Keratinocyte (primary cell): ENCODE measurements around the gene NBEAL2.

Experiments
- EZH2 ChIP-seq: IDR thresholded peaks from one replicate; pipeline ENCODE4 v1.6.1; 2012; ENCODE audit warnings: inconsistent platforms, mild to moderate bottlenecking, low read length, moderate library complexity
- TF ChIP-seq, protein P1 (sequence below), 3 experiments: IDR thresholded peaks in 1 of 3; conservative IDR thresholded peaks in 1 of 3; optimal IDR thresholded peaks in 1 of 3; 2 replicates in 2 of 3; 3 replicates in 1 of 3; pipeline versions ENCODE3 to v1.5.1; 2011; ENCODE audit warnings: low read length in 3 of 3, mild to moderate bottlenecking in 3 of 3, moderate library complexity in 2 of 3, control low read depth in 1 of 3, inconsistent platforms in 1 of 3; ENCODE audit not compliant: insufficient read depth in 2 of 3; ENCODE audit errors: extremely low read depth in 1 of 3

DNA sequence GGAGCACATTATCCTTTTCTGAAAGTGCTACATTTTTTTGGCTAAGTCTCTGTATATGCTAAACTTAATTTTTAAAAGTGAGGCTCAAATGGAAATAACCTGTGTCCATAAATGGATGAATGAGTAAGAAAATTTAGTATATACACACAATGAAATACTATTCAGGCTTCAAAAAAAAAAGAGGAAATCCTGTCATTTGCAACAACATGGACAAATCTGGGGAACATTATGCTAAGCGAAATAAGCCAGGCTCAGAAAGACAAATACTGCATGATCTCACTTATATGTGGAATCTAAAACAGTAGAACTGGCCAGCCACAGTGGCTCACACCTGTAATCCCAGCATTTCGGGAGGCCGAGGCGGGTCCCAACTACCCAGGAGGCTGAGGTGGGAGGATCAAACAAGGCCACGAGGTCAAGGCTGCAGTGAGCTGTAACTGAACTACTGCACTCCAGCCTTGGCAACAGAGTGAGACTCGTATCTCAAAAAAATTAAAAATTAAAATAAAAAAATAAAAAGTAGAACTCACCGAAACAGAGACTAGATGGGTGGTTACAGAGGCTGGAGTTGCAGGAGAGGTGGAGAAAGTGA is 28.7 kb upstream of the NBEAL2 start:
- TF ChIP-seq EZH2: no peak
- TF ChIP-seq, protein P1, sequence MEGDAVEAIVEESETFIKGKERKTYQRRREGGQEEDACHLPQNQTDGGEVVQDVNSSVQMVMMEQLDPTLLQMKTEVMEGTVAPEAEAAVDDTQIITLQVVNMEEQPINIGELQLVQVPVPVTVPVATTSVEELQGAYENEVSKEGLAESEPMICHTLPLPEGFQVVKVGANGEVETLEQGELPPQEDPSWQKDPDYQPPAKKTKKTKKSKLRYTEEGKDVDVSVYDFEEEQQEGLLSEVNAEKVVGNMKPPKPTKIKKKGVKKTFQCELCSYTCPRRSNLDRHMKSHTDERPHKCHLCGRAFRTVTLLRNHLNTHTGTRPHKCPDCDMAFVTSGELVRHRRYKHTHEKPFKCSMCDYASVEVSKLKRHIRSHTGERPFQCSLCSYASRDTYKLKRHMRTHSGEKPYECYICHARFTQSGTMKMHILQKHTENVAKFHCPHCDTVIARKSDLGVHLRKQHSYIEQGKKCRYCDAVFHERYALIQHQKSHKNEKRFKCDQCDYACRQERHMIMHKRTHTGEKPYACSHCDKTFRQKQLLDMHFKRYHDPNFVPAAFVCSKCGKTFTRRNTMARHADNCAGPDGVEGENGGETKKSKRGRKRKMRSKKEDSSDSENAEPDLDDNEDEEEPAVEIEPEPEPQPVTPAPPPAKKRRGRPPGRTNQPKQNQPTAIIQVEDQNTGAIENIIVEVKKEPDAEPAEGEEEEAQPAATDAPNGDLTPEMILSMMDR (optimal IDR thresholded peaks at IDR 0.05 in 1 of 3, IDR thresholded peaks at IDR 0.05 in 1 of 3, conservative IDR thresholded peaks at IDR 0.05 in 1 of 3; ENCODE audit: extremely low read depth in 1 of 3, insufficient read depth in 2 of 3, low read length in 3 of 3): no peak
